HL-60 (cell line): ENCODE data around the gene ADCY1.

Experiments
- POLR2AphosphoS5 ChIP-seq: IDR thresholded peaks from 2 replicates; pipeline ENCODE4 v1.6.1; 2012; ENCODE audit warnings: low read depth
- TF ChIP-seq, protein P1 (sequence below): IDR thresholded peaks from one replicate; pipeline ENCODE4 v1.5.1; 2011; ENCODE audit warnings: low read length, control low read depth, inconsistent platforms; ENCODE audit not compliant: insufficient read depth

GRCh38 chr7:45657890-45658715, 83.9 kb downstream of the ADCY1 start:
- TF ChIP-seq, protein P1, sequence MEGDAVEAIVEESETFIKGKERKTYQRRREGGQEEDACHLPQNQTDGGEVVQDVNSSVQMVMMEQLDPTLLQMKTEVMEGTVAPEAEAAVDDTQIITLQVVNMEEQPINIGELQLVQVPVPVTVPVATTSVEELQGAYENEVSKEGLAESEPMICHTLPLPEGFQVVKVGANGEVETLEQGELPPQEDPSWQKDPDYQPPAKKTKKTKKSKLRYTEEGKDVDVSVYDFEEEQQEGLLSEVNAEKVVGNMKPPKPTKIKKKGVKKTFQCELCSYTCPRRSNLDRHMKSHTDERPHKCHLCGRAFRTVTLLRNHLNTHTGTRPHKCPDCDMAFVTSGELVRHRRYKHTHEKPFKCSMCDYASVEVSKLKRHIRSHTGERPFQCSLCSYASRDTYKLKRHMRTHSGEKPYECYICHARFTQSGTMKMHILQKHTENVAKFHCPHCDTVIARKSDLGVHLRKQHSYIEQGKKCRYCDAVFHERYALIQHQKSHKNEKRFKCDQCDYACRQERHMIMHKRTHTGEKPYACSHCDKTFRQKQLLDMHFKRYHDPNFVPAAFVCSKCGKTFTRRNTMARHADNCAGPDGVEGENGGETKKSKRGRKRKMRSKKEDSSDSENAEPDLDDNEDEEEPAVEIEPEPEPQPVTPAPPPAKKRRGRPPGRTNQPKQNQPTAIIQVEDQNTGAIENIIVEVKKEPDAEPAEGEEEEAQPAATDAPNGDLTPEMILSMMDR: no peak
- TF ChIP-seq POLR2AphosphoS5: no peak
